ENCODE data around the gene PHYKPL.

The PHYKPL gene

DNA sequence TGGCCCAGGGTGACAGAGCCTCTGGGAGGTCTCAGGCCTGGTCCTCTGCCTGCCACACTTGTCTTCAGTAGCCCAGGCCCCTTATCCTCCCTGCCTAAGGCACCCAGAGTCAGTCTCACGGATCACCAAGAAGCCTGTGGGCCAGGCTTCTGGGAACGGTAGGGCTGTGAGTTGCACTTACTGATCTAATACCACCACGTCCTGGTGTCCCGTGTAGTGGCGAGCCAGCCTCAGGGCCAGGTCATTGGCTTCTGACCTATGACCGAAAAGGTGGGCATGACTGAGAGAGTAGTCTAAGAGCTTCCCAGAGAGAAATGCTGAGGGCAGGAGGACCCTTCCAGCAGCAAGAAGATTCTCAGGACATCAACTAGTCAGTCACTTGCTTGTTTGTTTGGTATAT is 7.4 kb downstream of the PHYKPL start:
- Histone ChIP-seq H2BK15ac (ENCODE audit: low read depth, poor library complexity, severe bottlenecking) (no peak overlapping the region), H4K8ac (ENCODE audit: low read length) (no peak overlapping the region), H3K27ac (ENCODE audit: low read length, poor library complexity, severe bottlenecking) (no peak overlapping the region), H3K23ac (ENCODE audit: low read length in 2 of 2) (no peak overlapping the region), H2AFZ (ENCODE audit: low read depth, low read length) (no peak overlapping the region), H3K4me1 (ENCODE audit: control insufficient read depth, insufficient read depth, low read depth, low read length) (peaks cover 14% of the 10 kb centered on the region), H2BK120ac (ENCODE audit: low read depth, low read length) (no peak overlapping the region), H2AK5ac (ENCODE audit: low read length, severe bottlenecking) (no peak overlapping the region), H3K4me3 (ENCODE audit: insufficient read depth in 1 of 2, low read depth in 1 of 2, low read length in 2 of 2) (no peak overlapping the region), H3K9ac (ENCODE audit: low read length) (no peak overlapping the region), H3K36me3 (ENCODE audit: control insufficient read depth in 1 of 2, insufficient read depth in 2 of 2, low read depth in 1 of 2, low read length in 2 of 2) (peaks cover 71 to 84% of the 10 kb centered on the region in 2 experiments), H3K79me1 (replicated peaks; ENCODE audit: low read length, poor library complexity, severe bottlenecking) (peaks cover 67% of the 10 kb centered on the region), H3K4me2 (ENCODE audit: low read length, poor library complexity, severe bottlenecking) (no peak overlapping the region), H3K18ac (ENCODE audit: low read depth in 1 of 2, low read length in 2 of 2) (no peak overlapping the region), H4K91ac (ENCODE audit: low read length) (no peak overlapping the region), H3K14ac (ENCODE audit: low read length in 2 of 2) (no peak overlapping the region), H2BK12ac (ENCODE audit: low read length in 2 of 2) (no peak overlapping the region), H3K9me3 (ENCODE audit: control insufficient read depth, low read length) (peaks cover 4% of the 10 kb centered on the region), H2BK5ac (ENCODE audit: low read depth, low read length, poor library complexity, severe bottlenecking) (no peak overlapping the region), H3K4ac (ENCODE audit: low read depth in 1 of 2, low read length in 2 of 2) (no peak overlapping the region), H3K27me3 (ENCODE audit: control insufficient read depth in 1 of 2, insufficient read depth in 1 of 2, low read length in 2 of 2) (no peaks in the 10 kb centered on the region)
- DNase-seq: no peak
- WGBS: 98% methylated on average over 6 of the region's 6 CpGs

DNA sequence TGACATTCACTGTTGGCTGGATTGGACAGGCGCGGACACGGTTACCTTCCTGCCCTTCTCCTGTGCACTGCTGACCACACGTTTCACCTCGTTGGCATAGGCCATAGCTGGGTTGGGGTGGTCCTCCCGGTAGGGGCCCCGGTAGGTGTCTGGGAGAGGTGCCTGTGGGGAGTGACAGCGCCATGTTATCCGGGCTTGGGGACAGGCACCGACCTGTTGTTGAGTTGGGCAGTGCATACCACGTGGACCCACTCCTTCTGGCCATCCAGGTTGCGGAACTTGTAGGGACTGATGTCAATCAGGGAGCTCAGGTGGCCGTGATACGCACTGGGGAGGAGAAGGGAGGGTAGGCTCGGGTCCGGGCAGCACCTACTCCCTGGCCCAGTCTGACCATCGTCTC is 8.2 kb downstream of the PHYKPL start:
- Histone ChIP-seq H3K4me3 (ENCODE audit: insufficient read depth in 1 of 2, low read depth in 1 of 2, low read length in 2 of 2) (no peak overlapping the region), H3K27ac (ENCODE audit: low read length, poor library complexity, severe bottlenecking) (no peak overlapping the region), H2BK12ac (ENCODE audit: low read length in 2 of 2) (no peak overlapping the region), H2BK15ac (ENCODE audit: low read depth, poor library complexity, severe bottlenecking) (no peak overlapping the region), H2AK5ac (ENCODE audit: low read length, severe bottlenecking) (no peak overlapping the region), H2BK120ac (ENCODE audit: low read depth, low read length) (no peak overlapping the region), H3K9me3 (ENCODE audit: control insufficient read depth, low read length) (peaks cover 4% of the 10 kb centered on the region), H3K4me2 (ENCODE audit: low read length, poor library complexity, severe bottlenecking) (no peak overlapping the region), H3K23ac (ENCODE audit: low read length in 2 of 2) (no peak overlapping the region), H3K36me3 (ENCODE audit: control insufficient read depth in 1 of 2, insufficient read depth in 2 of 2, low read depth in 1 of 2, low read length in 2 of 2) (peaks cover 65 to 80% of the 10 kb centered on the region in 2 experiments), H3K9ac (ENCODE audit: low read length) (no peak overlapping the region), H2BK5ac (ENCODE audit: low read depth, low read length, poor library complexity, severe bottlenecking) (no peak overlapping the region), H3K79me1 (replicated peaks; ENCODE audit: low read length, poor library complexity, severe bottlenecking) (peaks cover 62% of the 10 kb centered on the region), H4K91ac (ENCODE audit: low read length) (no peak overlapping the region), H3K4me1 (ENCODE audit: control insufficient read depth, insufficient read depth, low read depth, low read length) (peaks cover 11% of the 10 kb centered on the region), H3K18ac (ENCODE audit: low read depth in 1 of 2, low read length in 2 of 2) (no peak overlapping the region), H4K8ac (ENCODE audit: low read length) (no peak overlapping the region), H2AFZ (ENCODE audit: low read depth, low read length) (no peak overlapping the region), H3K4ac (ENCODE audit: low read depth in 1 of 2, low read length in 2 of 2) (no peak overlapping the region), H3K27me3 (ENCODE audit: control insufficient read depth in 1 of 2, insufficient read depth in 1 of 2, low read length in 2 of 2) (no peaks in the 10 kb centered on the region), H3K14ac (ENCODE audit: low read length in 2 of 2) (no peak overlapping the region)
- 99% methylated on average over 14 of the region's 17 CpGs for WGBS
- DNase-seq: no peak

DNA sequence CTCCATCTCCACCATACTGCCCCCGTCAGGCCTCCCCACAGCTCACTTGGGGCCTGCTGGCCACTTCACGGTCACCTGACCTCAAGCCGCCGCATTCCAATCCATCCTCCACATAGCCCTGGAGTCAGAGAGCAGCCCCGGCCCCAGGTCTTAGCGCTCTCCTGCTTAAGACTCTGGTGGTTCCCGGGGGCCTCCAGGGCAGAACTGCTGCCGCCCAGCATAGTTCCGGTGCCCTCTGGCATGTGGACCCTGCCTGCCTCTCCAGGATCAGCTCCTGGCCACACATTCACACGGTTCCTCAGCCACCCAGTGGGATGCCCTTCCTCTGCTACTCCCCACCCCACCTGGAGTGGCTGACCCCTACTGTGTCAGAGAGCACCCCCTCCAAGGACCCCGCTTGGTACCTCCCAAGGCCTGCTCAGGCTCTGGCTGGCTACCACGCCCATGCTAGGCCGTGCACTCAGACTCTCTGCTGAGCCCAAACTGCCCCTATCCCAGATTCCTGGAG is 8.7 kb downstream of the PHYKPL start:
- 90% methylated on average over 13 of the region's 13 CpGs for WGBS
- Histone ChIP-seq H4K8ac (ENCODE audit: low read length) (no peak overlapping the region), H3K36me3 (ENCODE audit: control insufficient read depth in 1 of 2, insufficient read depth in 2 of 2, low read depth in 1 of 2, low read length in 2 of 2) (peaks cover 61 to 77% of the 10 kb centered on the region in 2 experiments), H3K27ac (ENCODE audit: low read length, poor library complexity, severe bottlenecking) (no peak overlapping the region), H4K91ac (ENCODE audit: low read length) (no peak overlapping the region), H3K9ac (ENCODE audit: low read length) (no peak overlapping the region), H3K23ac (ENCODE audit: low read length in 2 of 2) (no peak overlapping the region), H3K9me3 (ENCODE audit: control insufficient read depth, low read length) (peaks cover 4% of the 10 kb centered on the region), H2BK5ac (ENCODE audit: low read depth, low read length, poor library complexity, severe bottlenecking) (no peak overlapping the region), H3K27me3 (ENCODE audit: control insufficient read depth in 1 of 2, insufficient read depth in 1 of 2, low read length in 2 of 2) (no peaks in the 10 kb centered on the region), H3K4me3 (ENCODE audit: insufficient read depth in 1 of 2, low read depth in 1 of 2, low read length in 2 of 2) (no peak overlapping the region), H2BK12ac (ENCODE audit: low read length in 2 of 2) (no peak overlapping the region), H2AK5ac (ENCODE audit: low read length, severe bottlenecking) (no peak overlapping the region), H3K4ac (ENCODE audit: low read depth in 1 of 2, low read length in 2 of 2) (no peak overlapping the region), H3K14ac (ENCODE audit: low read length in 2 of 2) (no peak overlapping the region), H3K18ac (ENCODE audit: low read depth in 1 of 2, low read length in 2 of 2) (no peak overlapping the region), H3K79me1 (replicated peaks; ENCODE audit: low read length, poor library complexity, severe bottlenecking) (peaks cover 60% of the 10 kb centered on the region), H3K4me2 (ENCODE audit: low read length, poor library complexity, severe bottlenecking) (no peak overlapping the region), H2AFZ (ENCODE audit: low read depth, low read length) (no peak overlapping the region), H2BK15ac (ENCODE audit: low read depth, poor library complexity, severe bottlenecking) (no peak overlapping the region), H2BK120ac (ENCODE audit: low read depth, low read length) (no peak overlapping the region), H3K4me1 (ENCODE audit: control insufficient read depth, insufficient read depth, low read depth, low read length) (peaks cover 11% of the 10 kb centered on the region)
- DNase-seq: no peak

DNA sequence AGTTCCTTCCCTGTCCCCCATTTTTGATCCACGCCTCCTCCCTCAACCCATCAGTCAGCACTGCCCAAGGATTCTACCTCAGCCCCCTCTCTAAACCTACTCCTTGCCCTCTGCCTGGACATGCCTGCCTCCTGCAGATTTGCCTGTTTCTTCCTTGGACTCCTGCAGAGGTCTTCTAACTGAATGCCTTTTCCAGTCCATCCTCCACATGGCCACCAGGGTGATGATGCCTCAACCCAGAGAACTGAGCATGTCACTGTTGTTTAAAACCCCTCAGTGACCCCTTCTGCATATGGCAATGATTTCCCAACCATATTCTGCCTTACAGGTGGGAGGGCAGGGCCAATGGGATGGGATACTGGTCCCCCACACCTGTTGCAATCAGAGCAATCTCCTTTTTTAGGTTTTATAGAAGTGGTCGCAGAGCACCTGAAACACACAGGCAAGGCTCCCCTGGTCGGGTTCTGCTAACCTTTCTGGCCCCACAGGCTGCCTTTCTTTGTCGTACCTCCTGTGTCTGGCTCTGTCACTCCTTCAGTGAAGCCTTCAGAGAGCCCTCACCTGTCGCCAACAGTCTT is 9.3 kb downstream of the PHYKPL start:
- Histone ChIP-seq H3K27me3 (ENCODE audit: control insufficient read depth in 1 of 2, insufficient read depth in 1 of 2, low read length in 2 of 2) (no peaks in the 10 kb centered on the region), H3K14ac (ENCODE audit: low read length in 2 of 2) (no peak overlapping the region), H3K18ac (ENCODE audit: low read depth in 1 of 2, low read length in 2 of 2) (no peak overlapping the region), H3K4me2 (ENCODE audit: low read length, poor library complexity, severe bottlenecking) (no peak overlapping the region), H3K36me3 (ENCODE audit: control insufficient read depth in 1 of 2, insufficient read depth in 2 of 2, low read depth in 1 of 2, low read length in 2 of 2) (peaks cover 55 to 77% of the 10 kb centered on the region in 2 experiments), H2BK120ac (ENCODE audit: low read depth, low read length) (no peak overlapping the region), H2AK5ac (ENCODE audit: low read length, severe bottlenecking) (no peak overlapping the region), H3K79me1 (replicated peaks; ENCODE audit: low read length, poor library complexity, severe bottlenecking) (peaks cover 55% of the 10 kb centered on the region), H3K4ac (ENCODE audit: low read depth in 1 of 2, low read length in 2 of 2) (no peak overlapping the region), H3K23ac (ENCODE audit: low read length in 2 of 2) (no peak overlapping the region), H3K27ac (ENCODE audit: low read length, poor library complexity, severe bottlenecking) (no peak overlapping the region), H2BK5ac (ENCODE audit: low read depth, low read length, poor library complexity, severe bottlenecking) (no peak overlapping the region), H2AFZ (ENCODE audit: low read depth, low read length) (no peak overlapping the region), H4K91ac (ENCODE audit: low read length) (no peak overlapping the region), H3K4me1 (ENCODE audit: control insufficient read depth, insufficient read depth, low read depth, low read length) (peaks cover 11% of the 10 kb centered on the region), H2BK12ac (ENCODE audit: low read length in 2 of 2) (no peak overlapping the region), H2BK15ac (ENCODE audit: low read depth, poor library complexity, severe bottlenecking) (no peak overlapping the region), H4K8ac (ENCODE audit: low read length) (no peak overlapping the region), H3K4me3 (ENCODE audit: insufficient read depth in 1 of 2, low read depth in 1 of 2, low read length in 2 of 2) (no peak overlapping the region), H3K9me3 (ENCODE audit: control insufficient read depth, low read length) (peaks cover 4% of the 10 kb centered on the region), H3K9ac (ENCODE audit: low read length) (no peak overlapping the region)
- 97% methylated on average over 5 of the region's 5 CpGs for WGBS
- DNase-seq: no peak

Measured in mesenchymal stem cell (in vitro differentiated cells and primary cell).